Progenitor cell of endocrine pancreas (in vitro differentiated cells): Measurements from ENCODE around the gene PAX7. TPM values are rescaled to one million over a fixed set of nuclear protein-coding genes. Genes with fewer than 3 reads are reported as not detected.

Experiments
- DNase-seq: peaks from one replicate; pipeline ENCODE4 v3.0.0; 2021; ENCODE audit warnings: low spot score; ENCODE audit not compliant: unreplicated experiment
- H3K27ac Mint-ChIP-seq: 2 replicates; pipeline ENCODE4 v1.8.0; 2021; ENCODE audit warnings: mild to moderate bottlenecking, moderate library complexity, mixed read lengths
- H3K27me3 Mint-ChIP-seq: 2 replicates; pipeline ENCODE4 v1.8.0; 2021; ENCODE audit warnings: mixed read lengths
- H3K36me3 Mint-ChIP-seq: 2 replicates; pipeline ENCODE4 v1.8.0; 2022; ENCODE audit warnings: mixed read lengths; ENCODE audit not compliant: insufficient read depth
- H3K4me1 Mint-ChIP-seq: 2 replicates; pipeline ENCODE4 v1.8.0; 2021; ENCODE audit warnings: low read depth, mixed read lengths
- H3K4me3 Mint-ChIP-seq: 2 replicates; pipeline ENCODE4 v1.8.0; 2021; ENCODE audit warnings: low read depth, mild to moderate bottlenecking, moderate library complexity, mixed read lengths
- H3K9me3 Mint-ChIP-seq: 2 replicates; pipeline ENCODE4 v1.8.0; 2021; ENCODE audit warnings: low read depth, mixed read lengths
- CTCF ChIP-seq: fragments of 200-600 bp; sonication (generic); IDR thresholded peaks from one replicate; pipeline ENCODE4 v1.5.0; 2021; ENCODE audit warnings: antibody characterized with exemption, mild to moderate bottlenecking; ENCODE audit not compliant: unreplicated experiment
- total RNA-seq: library from RNA; stranded (reverse); gene quantifications from 2 replicates; pipeline ENCODE4 v1.2.1, GENCODE V29; 2021

PAX7 gene
- total RNA-seq, 1 donor from 2014 or later = not detected

GRCh38 chr1:18662286-18662639 lies 31.6 kb downstream of the PAX7 start:
- peaks cover 86% of the 10 kb centered on the region for H3K27me3 Mint-ChIP-seq
- H3K27ac Mint-ChIP-seq = no peak overlapping the region
- H3K4me3 Mint-ChIP-seq = no peak overlapping the region
- no peak for DNase-seq
- no peaks in the 10 kb centered on the region for H3K36me3 Mint-ChIP-seq
- peaks cover 2% of the 10 kb centered on the region for H3K4me1 Mint-ChIP-seq
- no peak for TF ChIP-seq CTCF
- H3K9me3 Mint-ChIP-seq = no peaks in the 10 kb centered on the region

GRCh38 chr1:18666317-18666920 lies 35.8 kb downstream of the PAX7 start:
- no peaks in the 10 kb centered on the region for H3K36me3 Mint-ChIP-seq
- H3K4me1 Mint-ChIP-seq = peaks cover 2% of the 10 kb centered on the region
- no peak overlapping the region for H3K27ac Mint-ChIP-seq
- no peak for DNase-seq
- no peak overlapping the region for H3K4me3 Mint-ChIP-seq
- TF ChIP-seq CTCF = no peak
- H3K27me3 Mint-ChIP-seq = peaks cover 78% of the 10 kb centered on the region
- H3K9me3 Mint-ChIP-seq = no peaks in the 10 kb centered on the region

GRCh38 chr1:18667333-18667732 lies 36.7 kb downstream of the PAX7 start:
- no peak overlapping the region for H3K4me3 Mint-ChIP-seq

GRCh38 chr1:18668046-18668445 lies 37.4 kb downstream of the PAX7 start:
- DNase-seq = no peak
- Mint-ChIP-seq H3K4me1 (no peaks in the 10 kb centered on the region), H3K27me3 (peaks cover 83% of the 10 kb centered on the region)

More at GRCh38 chr1:18667333-18667732, 36.7 kb downstream of the PAX7 start:
- peaks cover 79% of the 10 kb centered on the region for H3K27me3 Mint-ChIP-seq
- H3K36me3 Mint-ChIP-seq = no peaks in the 10 kb centered on the region
- DNase-seq = no peak
- no peak overlapping the region for H3K27ac Mint-ChIP-seq
- H3K4me1 Mint-ChIP-seq = no peaks in the 10 kb centered on the region
- no peaks in the 10 kb centered on the region for H3K9me3 Mint-ChIP-seq
- TF ChIP-seq CTCF = no peak

GRCh38 chr1:18668750-18669404 lies 38.2 kb downstream of the PAX7 start:
- Mint-ChIP-seq H3K27me3 (peaks cover 83% of the 10 kb centered on the region), H3K4me3 (no peak overlapping the region)
- no peak for DNase-seq

More at GRCh38 chr1:18668046-18668445, 37.4 kb downstream of the PAX7 start:
- Mint-ChIP-seq H3K4me3 (no peak overlapping the region), H3K27ac (no peak overlapping the region), H3K9me3 (no peaks in the 10 kb centered on the region), H3K36me3 (no peaks in the 10 kb centered on the region)
- TF ChIP-seq CTCF = no peak

More at GRCh38 chr1:18668750-18669404, 38.2 kb downstream of the PAX7 start:
- Mint-ChIP-seq H3K36me3 (no peaks in the 10 kb centered on the region), H3K27ac (no peak overlapping the region), H3K4me1 (no peaks in the 10 kb centered on the region), H3K9me3 (no peaks in the 10 kb centered on the region)
- TF ChIP-seq CTCF = no peak
